Omental fat pad (tissue), 4 donors: Measurements from ENCODE around the gene CD74. TPM values are rescaled to one million over a fixed set of nuclear protein-coding genes. Genes with fewer than 3 reads are reported as not detected.
A peak's percentile ranks its signal among the peaks of the same experiment; 100 is the strongest.

Experiments used
- ATAC-seq: fragments of 150-250 bp; one replicate; pipeline ENCODE4 v1.9.1; 2016; ENCODE audit warnings: mild to moderate bottlenecking, moderate library complexity; ENCODE audit not compliant: low FRiP score
- DNase-seq: peaks from one replicate; pipeline ENCODE4 v3.0.0-alpha.2; 2019; ENCODE audit warnings: low spot score
- total RNA-seq, 4 donors: library from RNA; depleted of rRNA; stranded (reverse); fragments of >200 nt; gene quantifications; one replicate each; pipeline ENCODE4 v1.1.0, GENCODE V29; 2016
- TF ChIP-seq, protein P1 (sequence below), 3 donors: fragments of 450-650 bp; IDR thresholded peaks; one replicate each; pipeline ENCODE4 v1.5.1; 2016 to 2017; ENCODE audit warnings: antibody characterized with exemption in 3 of 3, mild to moderate bottlenecking in 3 of 3, moderate library complexity in 2 of 3

Gene CD74
- total RNA-seq = 100 to 1,000 TPM; 188 to 705 (median 639) TPM

DNA sequence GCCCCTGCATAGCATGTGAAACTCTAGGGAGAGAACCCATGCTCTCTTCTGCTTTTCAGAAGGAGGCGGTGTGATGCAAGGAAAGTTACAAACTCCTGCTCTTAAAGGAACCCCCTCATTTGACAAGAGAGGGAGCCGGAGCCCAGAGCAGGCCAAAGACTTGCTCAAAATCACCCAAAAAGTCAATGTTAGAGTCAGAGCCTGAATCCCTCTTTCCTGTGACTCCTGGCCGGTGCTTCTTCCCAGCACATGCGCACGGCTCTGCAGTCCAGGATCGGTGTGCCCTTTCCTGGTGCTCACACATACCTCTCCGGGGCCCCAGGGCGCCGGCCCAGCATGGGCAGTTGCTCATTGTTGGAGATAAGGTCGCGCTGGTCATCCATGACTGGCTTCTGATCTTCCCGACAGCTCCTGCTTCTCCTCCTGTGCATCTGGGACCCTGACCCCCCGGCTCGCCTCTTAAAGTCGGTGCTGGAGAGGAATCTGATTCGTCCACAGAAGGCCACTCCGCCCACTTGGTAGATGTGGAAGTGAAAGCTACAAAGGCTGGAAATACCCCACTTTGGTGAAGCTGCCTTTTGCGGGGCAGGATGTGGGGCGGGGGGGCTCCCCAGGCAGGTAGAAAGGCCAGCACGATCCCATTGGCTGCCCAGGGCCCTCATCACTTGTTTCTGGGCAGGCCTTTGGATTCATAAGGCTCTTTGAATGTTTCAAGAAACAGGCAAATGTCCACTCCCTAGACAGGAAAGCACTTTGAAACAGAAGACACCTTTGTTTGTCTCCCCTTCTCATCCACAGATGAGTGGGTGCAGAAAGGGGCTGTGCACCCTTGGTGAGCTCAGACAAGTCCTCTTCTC is at the start of gene CD74:
TSS of gene CD74 (minus strand) at position 592 of the 857 bp plus-strand sequence. CDS start at position 431, 161 bp downstream.
- DNase-seq (peak; percentile 78), ATAC-seq (peak; percentile 81)
- TF ChIP-seq, protein P1, sequence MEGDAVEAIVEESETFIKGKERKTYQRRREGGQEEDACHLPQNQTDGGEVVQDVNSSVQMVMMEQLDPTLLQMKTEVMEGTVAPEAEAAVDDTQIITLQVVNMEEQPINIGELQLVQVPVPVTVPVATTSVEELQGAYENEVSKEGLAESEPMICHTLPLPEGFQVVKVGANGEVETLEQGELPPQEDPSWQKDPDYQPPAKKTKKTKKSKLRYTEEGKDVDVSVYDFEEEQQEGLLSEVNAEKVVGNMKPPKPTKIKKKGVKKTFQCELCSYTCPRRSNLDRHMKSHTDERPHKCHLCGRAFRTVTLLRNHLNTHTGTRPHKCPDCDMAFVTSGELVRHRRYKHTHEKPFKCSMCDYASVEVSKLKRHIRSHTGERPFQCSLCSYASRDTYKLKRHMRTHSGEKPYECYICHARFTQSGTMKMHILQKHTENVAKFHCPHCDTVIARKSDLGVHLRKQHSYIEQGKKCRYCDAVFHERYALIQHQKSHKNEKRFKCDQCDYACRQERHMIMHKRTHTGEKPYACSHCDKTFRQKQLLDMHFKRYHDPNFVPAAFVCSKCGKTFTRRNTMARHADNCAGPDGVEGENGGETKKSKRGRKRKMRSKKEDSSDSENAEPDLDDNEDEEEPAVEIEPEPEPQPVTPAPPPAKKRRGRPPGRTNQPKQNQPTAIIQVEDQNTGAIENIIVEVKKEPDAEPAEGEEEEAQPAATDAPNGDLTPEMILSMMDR (IDR thresholded peaks at IDR 0.05) = no peak

DNA sequence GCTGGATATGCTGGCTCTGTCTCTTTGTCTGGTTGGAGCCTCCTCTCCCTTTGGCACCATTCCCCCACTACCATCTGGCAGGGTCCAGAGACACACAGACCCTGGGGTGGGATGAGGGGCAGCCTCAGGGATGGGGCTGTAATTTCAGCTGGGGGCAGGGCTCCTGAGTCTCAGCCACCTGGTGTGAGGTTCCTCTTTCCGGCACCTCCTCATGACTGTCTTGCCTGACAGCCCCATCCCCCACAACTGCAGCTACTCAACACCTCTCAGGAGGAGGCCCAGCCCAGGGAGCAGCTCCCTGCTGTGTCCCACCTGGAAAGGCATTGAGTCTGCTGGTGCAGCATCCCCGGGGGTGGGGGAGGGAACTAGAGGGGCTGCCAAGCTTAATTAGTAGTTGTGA is 48.5 kb upstream of the CD74 start:
- TF ChIP-seq, protein P1 (IDR thresholded peaks at IDR 0.05) = no peak
- ATAC-seq (no peak), DNase-seq (no peak)

DNA sequence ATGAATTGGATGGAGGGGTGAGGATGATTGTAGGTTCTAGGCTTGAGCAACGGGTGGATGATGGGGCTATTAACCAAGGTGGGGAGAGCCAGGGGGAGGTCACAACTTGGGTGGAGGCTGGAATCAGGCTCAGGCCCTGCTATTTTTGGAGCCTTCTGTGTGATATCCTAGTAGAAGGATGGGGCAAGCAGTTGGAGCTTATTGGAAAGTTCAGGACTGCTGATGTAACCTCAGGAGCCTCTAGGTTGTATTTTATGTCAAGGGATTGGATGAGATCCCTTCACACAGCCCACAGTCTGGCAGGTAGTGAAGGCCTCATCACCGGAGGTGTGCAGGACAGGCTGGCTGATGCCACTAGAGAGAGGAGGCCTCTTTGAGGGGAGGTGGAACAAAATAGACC is 48.1 kb upstream of the CD74 start:
- DNase-seq (no peak), ATAC-seq (no peak)
- TF ChIP-seq, protein P1 (IDR thresholded peaks at IDR 0.05) = no peak

DNA sequence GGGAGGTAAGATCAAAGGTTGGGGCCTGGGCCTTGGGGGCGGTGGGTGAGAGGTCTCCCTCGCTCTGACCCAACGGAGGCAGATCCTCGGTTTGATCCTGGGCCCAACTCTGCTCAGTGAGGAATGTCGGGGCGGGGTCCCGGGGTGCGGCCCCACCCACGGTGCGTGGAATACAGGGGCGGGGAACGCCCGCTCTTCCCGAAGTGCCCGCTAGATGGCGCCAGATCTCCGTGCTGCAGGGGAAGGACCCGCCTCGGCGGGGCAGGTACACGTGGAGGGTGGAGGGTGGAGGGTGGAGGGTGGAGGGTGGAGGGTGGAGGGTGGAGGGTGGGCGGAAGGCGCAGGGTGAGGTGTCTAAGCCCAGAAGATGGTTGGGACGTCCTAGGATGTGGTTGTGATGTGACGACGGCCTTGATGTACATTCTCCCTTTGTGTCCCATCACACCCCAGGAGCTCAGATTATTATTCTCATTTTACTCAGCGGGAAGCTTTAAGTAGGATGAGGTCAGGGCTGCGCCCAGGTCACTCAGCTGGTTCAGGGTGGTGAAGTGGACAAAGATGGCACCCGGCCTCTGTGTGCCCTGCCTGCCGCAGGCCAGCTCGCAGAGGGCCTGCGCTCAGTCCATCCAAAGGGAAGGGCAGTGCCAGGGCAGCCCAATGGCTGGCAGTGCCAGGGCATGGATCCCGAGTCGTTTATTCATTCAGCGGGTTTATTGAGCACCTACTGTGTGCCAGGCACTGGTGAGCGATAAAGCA is 46.3 kb upstream of the CD74 start:
- ATAC-seq = peak; percentile 93
- TF ChIP-seq, protein P1 (IDR thresholded peaks at IDR 0.05) = peak in 2 of 3 donors; percentile 45 to 58
- peak; percentile 95 for DNase-seq

DNA sequence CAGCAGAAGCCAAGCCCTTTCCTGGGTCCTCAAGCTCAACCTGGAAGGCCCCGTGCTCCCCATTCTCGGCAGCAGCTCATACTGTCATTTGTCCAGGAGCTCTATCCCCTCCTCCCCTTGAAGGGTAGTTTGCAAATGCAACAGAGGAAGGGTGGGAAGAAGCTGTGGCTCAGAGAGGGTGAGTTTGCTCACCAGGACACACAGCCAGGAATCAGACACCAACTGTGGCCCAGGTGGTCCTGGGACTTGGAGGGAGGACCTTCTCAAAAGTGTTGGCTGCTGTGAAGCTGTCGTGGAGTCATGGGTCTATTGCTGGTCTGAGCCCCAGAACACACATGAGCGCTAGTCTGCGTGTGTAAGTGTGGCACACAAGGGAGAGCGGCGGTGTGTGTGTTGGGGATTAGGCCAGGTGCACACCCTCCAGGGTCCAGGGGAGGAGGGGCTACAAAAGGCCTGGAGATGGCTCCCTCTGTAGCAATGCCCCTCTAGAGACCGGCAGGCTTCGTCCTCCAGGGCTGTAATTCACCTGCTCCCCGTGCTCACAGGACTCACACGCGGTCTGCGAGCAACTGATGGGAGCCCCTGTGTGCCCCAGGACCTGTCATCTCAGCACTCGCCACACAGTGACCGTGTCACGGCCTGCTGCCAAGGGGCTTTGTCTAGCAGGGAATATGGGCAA is 45.0 kb upstream of the CD74 start:
- TF ChIP-seq, protein P1 (IDR thresholded peaks at IDR 0.05) = no peak
- ATAC-seq (no peak), DNase-seq (no peak)

DNA sequence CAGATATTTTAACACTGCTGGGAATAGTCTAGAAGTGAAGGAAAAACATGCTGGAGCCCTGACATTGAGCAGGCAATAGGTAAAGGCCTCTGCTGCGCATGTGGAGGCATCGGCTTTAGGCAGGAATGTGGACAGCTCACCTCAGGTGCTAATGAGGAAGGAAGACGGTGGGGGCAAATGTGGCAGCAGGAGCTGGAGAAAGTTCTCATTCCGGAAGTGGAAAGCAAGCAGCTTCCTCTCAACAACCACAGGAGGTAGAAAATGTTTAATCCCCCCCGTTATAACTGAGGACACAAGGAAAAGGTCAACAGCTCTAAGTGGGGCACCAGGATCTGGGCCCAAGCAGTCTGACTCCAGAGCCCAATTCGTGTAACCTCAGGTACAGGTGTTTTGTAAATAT is 44.4 kb upstream of the CD74 start:
- DNase-seq (no peak), ATAC-seq (no peak)
- TF ChIP-seq, protein P1 (IDR thresholded peaks at IDR 0.05) = no peak
